Neural crest cell (in vitro differentiated cells): ENCODE data around the gene FIBCD1. TPM values are rescaled to one million over a fixed set of nuclear protein-coding genes. Genes with fewer than 3 reads are reported as not detected.

ENCODE experiments used
- DNase-seq: peaks from one replicate; pipeline ENCODE4 v3.0.0; 2021; ENCODE audit warnings: low read depth, mixed read lengths, low spot score
- H3K27ac Mint-ChIP-seq: one replicate; pipeline ENCODE4 v1.8.0; 2021; ENCODE audit warnings: mild to moderate bottlenecking, mixed read lengths; ENCODE audit not compliant: unreplicated experiment
- H3K27me3 Mint-ChIP-seq: 2 replicates; pipeline ENCODE4 v1.8.0; 2021; ENCODE audit warnings: low read depth, mild to moderate bottlenecking, mixed read lengths
- H3K36me3 Mint-ChIP-seq: 2 replicates; pipeline ENCODE4 v1.8.0; 2021; ENCODE audit warnings: low read depth, mild to moderate bottlenecking, mixed read lengths
- H3K4me1 Mint-ChIP-seq: 2 replicates; pipeline ENCODE4 v1.8.0; 2021; ENCODE audit warnings: mixed read lengths
- H3K4me3 Mint-ChIP-seq: one replicate; pipeline ENCODE4 v1.8.0; 2021; ENCODE audit warnings: mild to moderate bottlenecking, mixed read lengths
- H3K9me3 Mint-ChIP-seq: 2 replicates; pipeline ENCODE4 v1.8.0; 2021; ENCODE audit warnings: mixed read lengths
- total RNA-seq: library from RNA; stranded (reverse); gene quantifications from 2 replicates; pipeline ENCODE4 v1.2.1, GENCODE V29; 2021
- TF ChIP-seq, protein P1 (sequence below): fragments of 200-600 bp; sonication (generic); conservative IDR thresholded peaks from 2 replicates; pipeline ENCODE4 v1.5.0; 2021; ENCODE audit warnings: antibody characterized with exemption, mild to moderate bottlenecking

FIBCD1 gene
- total RNA-seq, 1 donor from 2014 or later, result 0.23 TPM

GRCh38 chr9:130949188-130950038 lies 10.4 kb upstream of the FIBCD1 start:
- no peaks in the 10 kb centered on the region for H3K9me3 Mint-ChIP-seq
- DNase-seq, result no peak
- TF ChIP-seq, protein P1, sequence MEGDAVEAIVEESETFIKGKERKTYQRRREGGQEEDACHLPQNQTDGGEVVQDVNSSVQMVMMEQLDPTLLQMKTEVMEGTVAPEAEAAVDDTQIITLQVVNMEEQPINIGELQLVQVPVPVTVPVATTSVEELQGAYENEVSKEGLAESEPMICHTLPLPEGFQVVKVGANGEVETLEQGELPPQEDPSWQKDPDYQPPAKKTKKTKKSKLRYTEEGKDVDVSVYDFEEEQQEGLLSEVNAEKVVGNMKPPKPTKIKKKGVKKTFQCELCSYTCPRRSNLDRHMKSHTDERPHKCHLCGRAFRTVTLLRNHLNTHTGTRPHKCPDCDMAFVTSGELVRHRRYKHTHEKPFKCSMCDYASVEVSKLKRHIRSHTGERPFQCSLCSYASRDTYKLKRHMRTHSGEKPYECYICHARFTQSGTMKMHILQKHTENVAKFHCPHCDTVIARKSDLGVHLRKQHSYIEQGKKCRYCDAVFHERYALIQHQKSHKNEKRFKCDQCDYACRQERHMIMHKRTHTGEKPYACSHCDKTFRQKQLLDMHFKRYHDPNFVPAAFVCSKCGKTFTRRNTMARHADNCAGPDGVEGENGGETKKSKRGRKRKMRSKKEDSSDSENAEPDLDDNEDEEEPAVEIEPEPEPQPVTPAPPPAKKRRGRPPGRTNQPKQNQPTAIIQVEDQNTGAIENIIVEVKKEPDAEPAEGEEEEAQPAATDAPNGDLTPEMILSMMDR, result no peak
- H3K36me3 Mint-ChIP-seq, result no peaks in the 10 kb centered on the region
- no peaks in the 10 kb centered on the region for H3K4me1 Mint-ChIP-seq
- H3K27me3 Mint-ChIP-seq, result peaks cover 72% of the 10 kb centered on the region
- H3K4me3 Mint-ChIP-seq, result no peak overlapping the region
- H3K27ac Mint-ChIP-seq, result no peak overlapping the region

GRCh38 chr9:130948266-130948665 lies 9.2 kb upstream of the FIBCD1 start:
- Mint-ChIP-seq H3K27me3 (peaks cover 80% of the 10 kb centered on the region), H3K27ac (no peak overlapping the region), H3K9me3 (no peaks in the 10 kb centered on the region), H3K36me3 (no peaks in the 10 kb centered on the region), H3K4me3 (no peak overlapping the region), H3K4me1 (no peaks in the 10 kb centered on the region)
- no peak for DNase-seq
- TF ChIP-seq, protein P1, result no peak

- Mint-ChIP-seq H3K9me3 (no peaks in the 10 kb centered on the region), H3K27me3 (peaks cover 86% of the 10 kb centered on the region), H3K27ac (no peak overlapping the region), H3K4me3 (no peak overlapping the region), H3K36me3 (no peaks in the 10 kb centered on the region), H3K4me1 (no peaks in the 10 kb centered on the region)
- TF ChIP-seq, protein P1, result no peak
- DNase-seq, result no peak
These were observed 8.6 kb upstream of the FIBCD1 start for GRCh38 chr9:130947618-130948140.

GRCh38 chr9:130946766-130947617 lies 7.9 kb upstream of the FIBCD1 start:
- Mint-ChIP-seq H3K4me3 (no peak overlapping the region), H3K4me1 (no peaks in the 10 kb centered on the region), H3K27me3 (peaks cover 86% of the 10 kb centered on the region), H3K36me3 (no peaks in the 10 kb centered on the region), H3K9me3 (no peaks in the 10 kb centered on the region), H3K27ac (no peak overlapping the region)
- DNase-seq, result no peak
- TF ChIP-seq, protein P1, result no peak

- TF ChIP-seq, protein P1, result no peak
- no peaks in the 10 kb centered on the region for H3K9me3 Mint-ChIP-seq
- no peak overlapping the region for H3K27ac Mint-ChIP-seq
- H3K4me1 Mint-ChIP-seq, result no peaks in the 10 kb centered on the region
- no peak overlapping the region for H3K4me3 Mint-ChIP-seq
- H3K36me3 Mint-ChIP-seq, result no peaks in the 10 kb centered on the region
- DNase-seq, result no peak
- H3K27me3 Mint-ChIP-seq, result peaks cover 92% of the 10 kb centered on the region
These were observed 6.1 kb upstream of the FIBCD1 start for GRCh38 chr9:130945173-130945572.
